ENCODE measurements around the gene DLGAP1.
"Not testable (repeated sequence)": the region's sequence is repeated elsewhere in the genome, so short reads cannot be mapped to it uniquely, and the experiment has no call there.

Gene DLGAP1

DNA sequence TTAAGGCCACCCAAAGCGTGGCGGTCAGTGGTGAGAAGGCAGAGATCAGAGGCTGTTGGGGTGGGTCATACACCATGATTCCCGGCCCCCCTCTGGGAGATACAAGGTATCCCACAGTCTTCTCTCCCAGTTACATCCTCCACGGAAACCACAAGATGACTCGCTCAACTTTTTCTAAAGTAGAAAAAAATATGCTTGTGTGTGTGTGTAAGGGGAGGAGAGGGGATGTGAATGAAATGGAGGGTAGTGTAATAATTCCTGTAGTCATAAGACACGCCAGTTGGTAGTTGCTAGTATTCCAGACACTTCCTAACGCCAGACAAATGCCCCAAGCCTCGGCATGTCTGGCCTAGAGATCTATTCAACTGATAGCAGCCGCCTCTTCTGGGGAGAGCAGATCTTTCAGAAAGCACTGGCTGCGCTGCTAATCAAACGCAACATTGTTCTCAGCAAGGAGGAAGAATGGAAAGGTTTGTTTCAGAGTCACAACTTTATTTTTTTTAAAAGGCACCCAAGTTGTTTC, 861.7 kb downstream of the DLGAP1 start:
- Histone ChIP-seq H3K4me1 (ENCODE audit: control insufficient read depth in 5 of 5, insufficient read depth in 5 of 5, low read length in 5 of 5) (peaks cover 16 to 46% (median 41%) of the 10 kb centered on the region in 5 donors), H3K9me3 (ENCODE audit: control insufficient read depth in 5 of 5, low read length in 5 of 5) (no peaks in the 10 kb centered on the region)

DNA sequence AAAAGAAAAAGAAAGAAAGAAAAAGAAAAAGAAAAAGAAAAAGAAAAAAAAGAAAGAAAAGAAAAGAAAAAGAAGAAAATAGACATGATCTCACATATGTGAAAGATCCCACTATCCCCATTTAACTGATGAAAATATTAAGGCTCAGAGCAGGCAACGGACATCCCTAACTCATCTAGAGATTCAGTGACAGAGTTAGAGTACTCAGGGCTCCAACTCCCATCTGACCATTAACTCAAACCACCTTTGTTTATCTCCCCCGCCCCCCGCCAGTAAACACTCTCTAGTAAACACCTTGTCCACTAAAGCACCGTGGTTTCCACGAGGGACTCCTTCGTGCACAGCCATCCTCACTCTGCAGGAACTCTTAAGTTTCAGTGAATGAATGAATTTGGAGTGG, 862.2 kb downstream of the DLGAP1 start:
- Histone ChIP-seq H3K36me3 (ENCODE audit: control insufficient read depth in 5 of 5, insufficient read depth in 5 of 5, low read length in 5 of 5) (peaks cover 0 to 5% (median 0%) of the 10 kb centered on the region in 5 donors), H3K4me1 (ENCODE audit: control insufficient read depth in 5 of 5, insufficient read depth in 5 of 5, low read length in 5 of 5) (peaks cover 16 to 46% (median 41%) of the 10 kb centered on the region in 5 donors), H3K9ac (ENCODE audit: low read length in 5 of 5) (peak overlapping the region in 3 of 5 donors; percentile 71 to 92 (median 78)), H3K27ac (ENCODE audit: low read depth, low read length) (peak overlapping the region; percentile 100), H3K27me3 (ENCODE audit: control insufficient read depth in 5 of 5, insufficient read depth in 4 of 5, low read length in 5 of 5) (no peaks in the 10 kb centered on the region), H3K9me3 (ENCODE audit: control insufficient read depth in 5 of 5, low read length in 5 of 5) (no peaks in the 10 kb centered on the region), H3K4me3 (ENCODE audit: low read depth in 1 of 5, low read length in 5 of 5) (peak overlapping the region in 1 of 5 donors; percentile 78)

More for the DNA sequence above, 861.7 kb downstream of the DLGAP1 start:
- Histone ChIP-seq H3K36me3 (ENCODE audit: control insufficient read depth in 5 of 5, insufficient read depth in 5 of 5, low read length in 5 of 5) (peaks cover 0 to 8% (median 0%) of the 10 kb centered on the region in 5 donors), H3K9ac (ENCODE audit: low read length in 5 of 5) (peak overlapping the region; percentile 41 to 92 (median 76)), H3K27me3 (ENCODE audit: control insufficient read depth in 5 of 5, insufficient read depth in 4 of 5, low read length in 5 of 5) (no peaks in the 10 kb centered on the region), H3K4me3 (ENCODE audit: low read depth in 1 of 5, low read length in 5 of 5) (peak overlapping the region; percentile 12 to 92 (median 74)), H3K27ac (ENCODE audit: low read depth, low read length) (peak overlapping the region; percentile 100)

DNA sequence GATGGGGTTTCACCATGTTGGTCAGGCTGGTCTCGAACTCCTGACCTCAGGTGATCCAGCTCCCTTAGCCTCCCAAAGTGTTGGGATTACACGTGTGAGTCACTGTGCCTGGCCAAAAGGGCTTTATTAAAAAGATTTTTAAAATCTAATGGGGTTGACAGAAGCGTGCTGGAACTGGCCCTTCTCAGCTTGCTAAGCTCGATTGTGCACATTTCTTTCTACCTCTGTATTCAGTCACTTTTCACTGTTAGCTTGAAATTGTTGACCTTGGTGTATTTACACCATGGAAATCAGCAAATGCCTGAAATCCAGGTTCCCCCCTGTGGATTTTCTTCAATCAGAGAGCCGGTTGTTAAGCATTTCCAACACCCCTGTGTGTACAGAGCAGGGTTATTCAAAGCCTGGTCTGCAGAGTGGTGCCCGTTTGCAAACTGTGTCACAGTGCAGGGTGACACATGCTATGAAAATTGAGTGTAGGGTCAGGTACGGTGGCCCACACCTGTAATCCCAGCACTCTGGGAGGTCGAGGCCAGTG, 864.9 kb downstream of the DLGAP1 start:
- no peak overlapping the region for H3K9ac ChIP-seq (ENCODE audit: low read length in 5 of 5)
- no peak overlapping the region for H3K27ac ChIP-seq (ENCODE audit: low read depth, low read length)
- H3K36me3 ChIP-seq (ENCODE audit: control insufficient read depth in 5 of 5, insufficient read depth in 5 of 5, low read length in 5 of 5): no peaks in the 10 kb centered on the region
- no peaks in the 10 kb centered on the region for H3K9me3 ChIP-seq (ENCODE audit: control insufficient read depth in 5 of 5, low read length in 5 of 5)
- H3K4me1 ChIP-seq (ENCODE audit: control insufficient read depth in 5 of 5, insufficient read depth in 5 of 5, low read length in 5 of 5): peaks cover 10 to 22% (median 17%) of the 10 kb centered on the region in 5 donors
- no peaks in the 10 kb centered on the region for H3K27me3 ChIP-seq (ENCODE audit: control insufficient read depth in 5 of 5, insufficient read depth in 4 of 5, low read length in 5 of 5)
- no peak overlapping the region for H3K4me3 ChIP-seq (ENCODE audit: low read depth in 1 of 5, low read length in 5 of 5)

DNA sequence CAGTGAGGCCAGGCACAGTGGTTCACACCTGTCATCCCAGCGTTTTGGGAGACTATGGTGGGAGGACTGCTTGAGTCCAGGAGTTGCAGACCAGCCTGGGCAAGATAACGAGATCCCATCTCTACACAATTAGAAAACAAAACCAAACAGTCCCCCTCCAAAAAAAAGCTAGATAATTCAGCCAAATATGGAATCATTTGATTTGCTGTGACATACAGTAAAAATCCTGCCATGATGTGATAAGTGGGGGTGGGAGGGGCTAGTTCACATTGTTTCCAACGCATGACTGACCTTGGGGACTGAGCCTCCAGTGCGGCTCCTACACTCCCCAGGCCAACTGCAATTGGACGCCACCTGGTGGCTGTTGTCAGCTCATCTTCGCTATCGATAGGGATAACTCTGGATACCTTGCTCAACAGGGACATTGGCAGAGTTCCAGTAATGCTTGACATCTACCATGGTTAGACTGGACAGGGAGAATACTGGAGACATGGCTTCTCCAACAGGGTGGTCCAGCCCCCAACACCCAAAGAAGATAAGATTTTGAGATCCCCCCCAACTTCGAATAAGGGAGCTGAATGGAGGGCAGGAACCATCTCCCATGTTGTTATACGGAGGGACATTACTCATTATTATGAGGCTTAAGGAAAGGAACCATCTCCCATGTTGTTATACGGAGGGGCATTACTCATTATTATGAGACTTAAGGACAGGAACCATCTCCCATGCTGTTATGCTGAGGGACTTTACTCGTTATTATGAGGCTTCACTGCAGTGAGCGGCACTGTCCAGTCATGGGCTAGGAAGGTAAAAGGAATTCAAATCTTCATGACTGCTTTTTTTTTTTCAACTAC, 869.2 kb downstream of the DLGAP1 start:
- peaks cover 0 to 2% (median 0%) of the 10 kb centered on the region in 5 donors for H3K4me1 ChIP-seq (ENCODE audit: control insufficient read depth in 5 of 5, insufficient read depth in 5 of 5, low read length in 5 of 5)
- H3K4me3 ChIP-seq (ENCODE audit: low read depth in 1 of 5, low read length in 5 of 5): no peak overlapping the region
- H3K9ac ChIP-seq (ENCODE audit: low read length in 5 of 5): no peak overlapping the region
- H3K9me3 ChIP-seq (ENCODE audit: control insufficient read depth in 5 of 5, low read length in 5 of 5): no peaks in the 10 kb centered on the region
- no peak overlapping the region for H3K27ac ChIP-seq (ENCODE audit: low read depth, low read length)
- no peaks in the 10 kb centered on the region for H3K27me3 ChIP-seq (ENCODE audit: control insufficient read depth in 5 of 5, insufficient read depth in 4 of 5, low read length in 5 of 5)
- no peaks in the 10 kb centered on the region for H3K36me3 ChIP-seq (ENCODE audit: control insufficient read depth in 5 of 5, insufficient read depth in 5 of 5, low read length in 5 of 5)

DNA sequence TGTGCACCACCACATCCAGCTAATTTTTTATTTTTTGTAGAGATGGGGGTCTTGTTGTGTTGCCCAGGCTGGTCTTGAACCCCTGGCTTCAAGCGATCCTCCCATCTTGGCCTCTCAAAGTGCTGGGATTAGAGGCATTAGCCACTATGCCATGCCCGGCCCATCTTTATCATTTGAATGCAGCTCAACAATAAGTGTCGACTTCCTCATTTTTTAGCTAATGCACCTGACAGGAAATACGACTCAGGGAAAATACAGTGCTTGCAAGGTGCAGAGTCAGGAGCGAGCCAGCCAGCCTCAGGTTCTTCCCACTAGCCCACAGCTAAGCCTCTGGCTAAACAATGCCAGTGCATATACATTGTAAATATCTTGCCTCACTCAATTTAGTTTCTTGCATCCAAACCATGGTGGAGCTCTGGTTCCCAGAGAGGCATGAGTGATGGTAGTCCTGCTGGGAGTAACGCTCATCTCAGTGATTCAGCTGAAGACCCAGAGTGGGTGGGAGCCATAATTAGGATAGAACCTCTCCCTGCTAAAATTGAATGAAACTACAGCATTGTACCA, 870.1 kb downstream of the DLGAP1 start:
- H3K4me3 ChIP-seq (ENCODE audit: low read depth in 1 of 5, low read length in 5 of 5): no peak overlapping the region
- no peaks in the 10 kb centered on the region for H3K36me3 ChIP-seq (ENCODE audit: control insufficient read depth in 5 of 5, insufficient read depth in 5 of 5, low read length in 5 of 5)
- no peak overlapping the region for H3K9ac ChIP-seq (ENCODE audit: low read length in 5 of 5)
- no peak overlapping the region for H3K27ac ChIP-seq (ENCODE audit: low read depth, low read length)
- H3K27me3 ChIP-seq (ENCODE audit: control insufficient read depth in 5 of 5, insufficient read depth in 4 of 5, low read length in 5 of 5): no peaks in the 10 kb centered on the region
- H3K4me1 ChIP-seq (ENCODE audit: control insufficient read depth in 5 of 5, insufficient read depth in 5 of 5, low read length in 5 of 5): peaks cover 0 to 2% (median 0%) of the 10 kb centered on the region in 5 donors
- H3K9me3 ChIP-seq (ENCODE audit: control insufficient read depth in 5 of 5, low read length in 5 of 5): no peaks in the 10 kb centered on the region

DNA sequence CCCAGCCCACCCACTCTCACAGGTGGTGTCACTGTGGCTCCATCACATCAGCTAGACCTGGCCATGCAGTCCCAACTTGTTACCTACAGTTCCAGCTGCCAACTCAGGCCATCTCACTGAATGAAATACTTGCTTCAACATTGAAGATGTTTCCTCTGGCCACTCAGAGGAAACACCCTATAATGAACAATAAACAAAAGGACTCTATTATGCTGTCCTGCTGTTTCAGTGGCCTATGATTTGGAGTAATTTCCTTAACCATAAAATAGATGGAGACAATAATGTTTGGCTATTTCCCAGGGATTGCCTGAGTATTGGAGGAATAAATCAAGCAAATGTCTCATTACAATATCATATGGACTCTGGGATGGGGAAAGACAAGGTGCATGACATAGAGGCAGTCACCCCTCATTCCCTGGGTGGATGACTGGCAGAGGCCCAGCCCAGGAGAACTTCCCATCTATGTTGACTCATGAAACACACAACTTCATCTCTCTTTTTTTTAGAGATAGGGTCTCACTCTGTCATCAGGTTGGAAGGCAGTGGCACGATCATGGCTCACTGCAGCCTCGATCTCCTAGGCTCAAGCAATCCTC, 870.7 kb downstream of the DLGAP1 start:
- H3K27ac ChIP-seq (ENCODE audit: low read depth, low read length): no peak overlapping the region
- no peaks in the 10 kb centered on the region for H3K36me3 ChIP-seq (ENCODE audit: control insufficient read depth in 5 of 5, insufficient read depth in 5 of 5, low read length in 5 of 5)
- peaks cover 0 to 2% (median 0%) of the 10 kb centered on the region in 5 donors for H3K4me1 ChIP-seq (ENCODE audit: control insufficient read depth in 5 of 5, insufficient read depth in 5 of 5, low read length in 5 of 5)
- H3K9ac ChIP-seq (ENCODE audit: low read length in 5 of 5): no peak overlapping the region
- no peak overlapping the region for H3K4me3 ChIP-seq (ENCODE audit: low read depth in 1 of 5, low read length in 5 of 5)
- no peaks in the 10 kb centered on the region for H3K27me3 ChIP-seq (ENCODE audit: control insufficient read depth in 5 of 5, insufficient read depth in 4 of 5, low read length in 5 of 5)
- no peaks in the 10 kb centered on the region for H3K9me3 ChIP-seq (ENCODE audit: control insufficient read depth in 5 of 5, low read length in 5 of 5)

DNA sequence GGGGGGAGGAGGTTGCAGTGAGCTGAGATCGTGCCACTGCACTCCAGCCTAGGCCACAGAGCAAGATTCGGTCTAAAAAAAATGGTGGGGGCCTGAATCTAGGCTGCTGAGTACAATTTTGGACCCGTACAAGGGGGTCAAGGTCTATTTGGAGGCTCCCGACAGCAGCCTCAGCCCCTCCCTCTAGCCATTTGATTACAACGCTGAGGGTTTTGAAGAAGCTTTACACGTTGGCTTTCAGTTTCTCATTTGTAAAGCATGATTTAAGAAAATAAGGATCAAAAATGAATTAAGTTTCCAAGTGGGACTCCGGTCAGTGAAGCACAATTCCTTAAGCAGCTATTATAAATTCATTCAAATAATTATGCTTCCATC, 871.2 kb downstream of the DLGAP1 start:
- peaks cover 0 to 2% (median 0%) of the 10 kb centered on the region in 5 donors for H3K4me1 ChIP-seq (ENCODE audit: control insufficient read depth in 5 of 5, insufficient read depth in 5 of 5, low read length in 5 of 5)
- H3K27me3 ChIP-seq (ENCODE audit: control insufficient read depth in 5 of 5, insufficient read depth in 4 of 5, low read length in 5 of 5): no peaks in the 10 kb centered on the region
- H3K36me3 ChIP-seq (ENCODE audit: control insufficient read depth in 5 of 5, insufficient read depth in 5 of 5, low read length in 5 of 5): no peaks in the 10 kb centered on the region
- no peak overlapping the region for H3K4me3 ChIP-seq (ENCODE audit: low read depth in 1 of 5, low read length in 5 of 5)
- no peak overlapping the region for H3K27ac ChIP-seq (ENCODE audit: low read depth, low read length)
- H3K9me3 ChIP-seq (ENCODE audit: control insufficient read depth in 5 of 5, low read length in 5 of 5): no peaks in the 10 kb centered on the region
- H3K9ac ChIP-seq (ENCODE audit: low read length in 5 of 5): no peak overlapping the region

DNA sequence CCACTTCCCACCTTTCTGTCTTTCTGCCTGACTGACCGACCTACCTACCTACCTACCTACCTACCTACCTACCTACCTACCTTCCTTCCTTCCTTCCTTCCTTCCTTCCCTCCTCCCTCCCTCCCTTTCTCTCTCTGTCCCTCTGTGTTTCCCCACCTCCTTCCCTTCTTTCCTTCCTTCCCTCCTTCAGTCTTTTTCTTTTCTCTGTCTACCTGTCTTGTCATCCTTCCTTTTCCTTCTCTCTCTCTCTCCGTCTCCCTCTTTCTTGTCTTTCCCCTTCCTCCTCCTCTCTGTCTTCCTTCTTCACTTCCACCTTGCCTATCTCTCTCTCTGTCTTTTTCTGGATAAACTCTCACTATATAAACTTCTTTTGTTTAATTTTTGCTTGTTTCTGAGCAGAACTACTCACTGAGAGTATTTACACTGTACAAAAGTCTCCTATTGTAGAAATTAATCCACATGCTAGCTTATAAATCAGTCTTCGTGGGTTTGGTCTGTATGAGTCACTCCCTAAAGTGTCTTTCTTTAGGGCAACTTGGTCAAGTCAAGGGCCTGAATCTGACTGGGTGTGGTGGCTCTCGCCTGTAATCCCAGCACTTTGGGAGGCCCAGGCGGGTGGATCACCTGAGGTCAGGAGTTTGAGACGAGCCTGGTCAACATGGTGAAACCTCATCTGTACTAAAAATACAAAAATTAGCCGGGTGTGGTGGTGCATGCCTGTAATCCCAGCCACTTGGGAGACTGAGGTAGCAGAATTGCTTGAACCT, 871.8 kb downstream of the DLGAP1 start:
- not testable (repeated sequence) for H3K4me3 ChIP-seq (ENCODE audit: low read depth in 1 of 5, low read length in 5 of 5); H3K9me3 ChIP-seq (ENCODE audit: control insufficient read depth in 5 of 5, low read length in 5 of 5); H3K9ac ChIP-seq (ENCODE audit: low read length in 5 of 5); H3K27me3 ChIP-seq (ENCODE audit: control insufficient read depth in 5 of 5, insufficient read depth in 4 of 5, low read length in 5 of 5); H3K4me1 ChIP-seq (ENCODE audit: control insufficient read depth in 5 of 5, insufficient read depth in 5 of 5, low read length in 5 of 5); H3K27ac ChIP-seq (ENCODE audit: low read depth, low read length); H3K36me3 ChIP-seq (ENCODE audit: control insufficient read depth in 5 of 5, insufficient read depth in 5 of 5, low read length in 5 of 5)

DNA sequence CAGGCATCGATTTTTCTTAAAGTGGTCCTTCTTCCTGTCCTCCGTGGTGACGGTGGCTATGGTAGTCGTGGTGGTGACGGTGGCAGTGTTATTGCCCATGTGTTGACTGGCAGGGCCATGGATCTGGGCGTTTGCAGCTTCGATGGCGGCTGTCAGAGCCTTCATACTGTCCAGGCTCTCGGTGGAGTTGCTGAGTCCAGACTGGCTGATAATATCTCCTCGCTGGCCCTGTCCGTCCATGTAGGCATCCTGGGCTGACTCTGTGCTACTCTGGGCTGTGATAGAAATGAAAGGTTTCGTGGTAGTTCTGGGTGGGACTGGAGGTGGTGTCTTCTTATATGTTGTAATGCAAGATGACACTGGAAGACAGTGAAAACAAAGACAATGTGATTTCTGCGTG, 873.2 kb downstream of the DLGAP1 start:
- Histone ChIP-seq H3K4me1 (ENCODE audit: control insufficient read depth in 5 of 5, insufficient read depth in 5 of 5, low read length in 5 of 5) (peaks cover 0 to 2% (median 0%) of the 10 kb centered on the region in 5 donors), H3K9ac (ENCODE audit: low read length in 5 of 5) (no peak overlapping the region), H3K27me3 (ENCODE audit: control insufficient read depth in 5 of 5, insufficient read depth in 4 of 5, low read length in 5 of 5) (no peaks in the 10 kb centered on the region)

More for the DNA sequence above, 873.2 kb downstream of the DLGAP1 start:
- Histone ChIP-seq H3K27ac (ENCODE audit: low read depth, low read length) (no peak overlapping the region), H3K9me3 (ENCODE audit: control insufficient read depth in 5 of 5, low read length in 5 of 5) (no peaks in the 10 kb centered on the region), H3K36me3 (ENCODE audit: control insufficient read depth in 5 of 5, insufficient read depth in 5 of 5, low read length in 5 of 5) (no peaks in the 10 kb centered on the region), H3K4me3 (ENCODE audit: low read depth in 1 of 5, low read length in 5 of 5) (no peak overlapping the region)
